D721Med (cell line): Measurements from ENCODE around the gene ARPP19.
A peak's percentile ranks its signal among the peaks of the same experiment; 100 is the strongest.
"Not testable (repeated sequence)": the region's sequence is repeated elsewhere in the genome, so short reads cannot be mapped to it uniquely, and the experiment has no call there.

Source experiments
- DNase-seq: peaks from one replicate; pipeline ENCODE4 v3.0.0; 2011; ENCODE audit warnings: low spot score; ENCODE audit not compliant: insufficient read length
- FAIRE-seq: peaks from 2 replicates; lab custom pipeline; 2011; peaks lifted over from hg19 to GRCh38; lab: Jason Lieb, UNC
- CTCF ChIP-seq: IDR thresholded peaks from 2 replicates; pipeline ENCODE4 v1.5.1; 2012; ENCODE audit warnings: mild to moderate bottlenecking, control low read depth; ENCODE audit not compliant: insufficient read depth; ENCODE audit errors: missing control alignments

ARPP19 gene

GRCh38 chr15:52558196-52558595, 10.6 kb downstream of the ARPP19 start:
- no peak for DNase-seq
- no peak for FAIRE-seq
- no peak for TF ChIP-seq CTCF

- no peak for FAIRE-seq
- no peak for DNase-seq
- no peak for TF ChIP-seq CTCF
Measured at GRCh38 chr15:52557274-52557641, 11.6 kb downstream of the ARPP19 start.

GRCh38 chr15:52556524-52557273, 12.1 kb downstream of the ARPP19 start:
- FAIRE-seq (no peak), DNase-seq (no peak)
- no peak for TF ChIP-seq CTCF

GRCh38 chr15:52552303-52552702, 16.5 kb downstream of the ARPP19 start:
- DNase-seq (no peak), FAIRE-seq (no peak)
- TF ChIP-seq CTCF: no peak

- DNase-seq (no peak), FAIRE-seq (no peak)
- no peak for TF ChIP-seq CTCF
Measured at GRCh38 chr15:52551762-52552161, 17.1 kb downstream of the ARPP19 start.

- not testable (repeated sequence) for DNase-seq
- FAIRE-seq: peak; percentile 55
Measured at GRCh38 chr15:52551186-52551585, 17.6 kb downstream of the ARPP19 start.

GRCh38 chr15:52546031-52546751, 22.6 kb downstream of the ARPP19 start:
- no peak for DNase-seq
- TF ChIP-seq CTCF: no peak
- FAIRE-seq: no peak
